GM19438 (cell line): ENCODE data around the gene EGFR.

Experiments
- ATAC-seq: cut with Tn5 transposase; IDR thresholded peaks from one replicate; pipeline ENCODE4 v1.9.1; 2021; ENCODE audit warnings: low read depth; ENCODE audit not compliant: unreplicated experiment

Gene EGFR

DNA sequence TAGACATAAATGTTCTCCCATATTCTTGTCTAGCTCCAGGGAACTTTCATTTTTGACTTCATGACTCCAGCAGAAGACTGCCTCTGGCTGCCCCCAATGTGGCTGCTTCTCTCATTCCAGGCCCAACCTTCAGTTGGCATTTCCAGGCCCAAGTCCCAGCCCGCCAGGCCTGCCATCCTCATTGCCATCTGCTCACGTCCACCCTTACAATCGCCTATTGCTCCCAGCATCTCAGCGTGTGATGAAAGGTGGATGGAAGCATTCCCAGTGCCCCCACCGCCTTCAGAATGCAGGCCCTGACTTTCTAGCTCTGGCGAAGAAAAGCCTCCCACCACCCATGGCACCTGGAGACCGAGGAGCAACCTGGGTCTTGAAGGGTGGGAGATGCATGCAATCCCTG, 214.2 kb downstream of the EGFR start:
- ATAC-seq = no peak

DNA sequence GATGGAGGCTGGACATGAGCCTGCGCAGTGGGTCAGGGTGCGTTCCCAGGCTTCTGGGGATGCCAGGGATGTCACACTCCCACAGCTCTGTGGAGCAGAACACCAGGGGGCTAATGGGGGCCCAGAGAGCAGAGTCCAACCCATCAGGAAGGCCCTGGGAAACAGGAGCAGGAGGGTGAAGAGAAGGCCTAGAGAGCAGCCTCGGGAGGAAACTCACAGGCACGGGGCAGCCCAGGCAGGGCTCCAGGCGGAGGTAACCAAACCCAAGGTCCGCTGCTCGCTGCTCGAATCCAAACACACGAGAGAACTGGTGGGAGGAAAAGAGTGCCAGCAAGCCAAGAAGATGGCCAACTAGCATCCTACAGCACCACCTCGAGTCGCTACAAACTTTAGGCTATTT, 215.6 kb downstream of the EGFR start:
- ATAC-seq = no peak

DNA sequence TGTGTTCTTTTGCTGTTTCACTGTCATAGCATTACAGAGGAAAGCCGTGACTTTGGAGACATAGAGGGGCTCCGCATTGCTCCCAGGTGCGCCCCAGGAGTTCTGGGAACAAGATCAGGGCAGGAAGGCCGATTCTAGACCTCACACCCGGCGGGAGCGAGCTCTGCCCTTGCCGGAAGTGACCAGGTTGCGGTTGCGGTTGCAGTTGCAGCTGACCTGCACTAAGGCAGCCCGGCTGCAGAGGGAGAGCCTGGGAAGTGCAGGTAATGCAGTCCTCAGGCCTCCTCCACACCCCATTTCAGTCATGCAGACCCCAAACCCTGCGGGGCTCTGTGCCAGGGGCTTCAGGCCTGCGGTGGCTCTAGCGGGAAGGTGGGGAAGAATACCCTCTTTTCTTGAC, 216.3 kb downstream of the EGFR start:
- ATAC-seq = no peak

DNA sequence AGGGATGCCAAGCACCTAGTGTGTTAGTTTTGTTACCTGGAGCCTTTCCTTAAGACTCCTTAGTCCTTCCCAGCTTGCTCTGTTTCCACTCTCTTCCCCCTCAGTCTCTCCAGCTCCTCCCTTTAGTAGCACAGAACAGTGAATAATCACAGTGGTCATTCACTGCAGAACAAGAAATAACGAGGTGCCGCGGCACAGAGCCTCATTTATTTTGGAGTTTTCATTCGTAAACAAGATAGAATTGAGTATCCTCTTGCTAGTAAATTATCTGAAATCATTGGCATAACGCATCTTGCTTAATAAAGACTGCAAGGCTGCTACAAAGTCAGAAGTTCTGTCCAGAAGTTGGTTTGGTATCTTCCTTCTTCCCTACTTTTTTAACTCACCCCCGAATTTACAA, 217.0 kb downstream of the EGFR start:
- no peak for ATAC-seq

DNA sequence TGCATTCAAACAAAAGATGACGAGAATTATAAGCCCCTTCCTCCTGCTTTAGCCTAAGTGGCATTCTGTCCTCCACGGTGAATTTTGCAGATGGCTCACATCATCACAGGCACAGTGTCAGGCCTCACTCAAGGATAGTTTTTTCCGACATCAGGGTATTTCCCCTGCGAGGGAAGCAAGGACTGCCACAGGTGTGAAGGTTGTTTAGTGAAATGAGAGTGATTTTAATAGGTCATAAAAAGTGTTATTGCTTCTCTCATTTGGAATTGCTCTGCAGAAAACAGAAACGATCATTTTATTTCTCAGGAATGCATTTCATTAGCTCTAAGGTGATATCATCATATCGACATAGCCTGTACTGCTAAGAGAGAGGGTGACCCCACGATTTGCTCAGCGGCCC, 217.7 kb downstream of the EGFR start:
- ATAC-seq = no peak

DNA sequence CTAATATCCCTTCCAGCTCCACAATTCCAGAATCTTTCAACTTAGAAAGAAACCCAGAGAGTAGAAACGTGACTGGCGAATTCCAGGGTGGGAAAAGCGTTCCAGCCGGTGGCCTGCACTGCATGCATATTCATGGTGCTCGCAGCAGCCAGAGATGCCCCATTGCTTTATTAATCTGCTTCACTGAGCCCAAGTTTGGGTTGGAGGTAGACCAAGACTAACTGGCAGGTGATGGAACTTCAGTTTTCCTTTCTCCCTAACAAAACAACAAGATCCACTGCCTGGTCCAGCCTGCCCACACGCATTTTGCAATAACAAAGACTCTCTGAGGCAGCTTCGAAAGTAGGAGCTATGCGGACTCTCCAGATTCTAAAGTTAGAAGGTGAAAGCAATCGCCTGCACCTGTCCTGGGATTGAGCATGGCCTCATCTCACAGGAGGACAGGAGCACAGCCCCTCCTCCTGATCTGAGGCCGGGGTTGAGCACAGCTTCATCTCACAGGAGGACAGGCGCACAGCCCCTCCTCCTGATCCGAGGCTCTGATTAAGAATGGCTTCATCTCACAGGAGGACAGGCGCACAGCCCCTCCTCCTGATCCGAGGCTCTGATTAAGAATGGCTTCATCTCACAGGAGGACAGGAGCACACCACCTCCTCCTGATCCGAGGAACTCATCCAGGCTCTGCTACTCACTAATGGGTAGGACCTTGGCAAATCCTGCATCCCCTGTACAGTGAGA, 218.5 kb downstream of the EGFR start:
- ATAC-seq = no peak

DNA sequence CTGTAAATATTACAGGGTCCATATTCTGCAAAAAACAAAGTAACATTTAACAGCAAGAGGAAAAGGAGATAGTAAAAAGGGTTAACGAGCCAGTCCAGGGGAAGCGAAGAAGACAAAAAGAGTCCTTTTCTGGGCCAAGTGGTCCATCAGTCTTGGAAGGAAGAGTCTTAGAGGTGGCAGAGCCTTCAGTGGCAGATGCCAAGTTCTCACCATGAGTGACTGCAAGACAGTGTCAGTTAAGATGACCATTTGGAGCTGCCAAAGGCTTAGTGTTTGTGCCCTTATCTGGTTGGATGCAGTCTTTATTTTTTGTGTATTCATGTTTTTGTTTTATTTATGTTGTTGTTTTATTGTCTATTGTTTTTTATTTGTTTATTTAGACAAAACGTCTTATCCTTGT, 220.6 kb downstream of the EGFR start:
- no peak for ATAC-seq

DNA sequence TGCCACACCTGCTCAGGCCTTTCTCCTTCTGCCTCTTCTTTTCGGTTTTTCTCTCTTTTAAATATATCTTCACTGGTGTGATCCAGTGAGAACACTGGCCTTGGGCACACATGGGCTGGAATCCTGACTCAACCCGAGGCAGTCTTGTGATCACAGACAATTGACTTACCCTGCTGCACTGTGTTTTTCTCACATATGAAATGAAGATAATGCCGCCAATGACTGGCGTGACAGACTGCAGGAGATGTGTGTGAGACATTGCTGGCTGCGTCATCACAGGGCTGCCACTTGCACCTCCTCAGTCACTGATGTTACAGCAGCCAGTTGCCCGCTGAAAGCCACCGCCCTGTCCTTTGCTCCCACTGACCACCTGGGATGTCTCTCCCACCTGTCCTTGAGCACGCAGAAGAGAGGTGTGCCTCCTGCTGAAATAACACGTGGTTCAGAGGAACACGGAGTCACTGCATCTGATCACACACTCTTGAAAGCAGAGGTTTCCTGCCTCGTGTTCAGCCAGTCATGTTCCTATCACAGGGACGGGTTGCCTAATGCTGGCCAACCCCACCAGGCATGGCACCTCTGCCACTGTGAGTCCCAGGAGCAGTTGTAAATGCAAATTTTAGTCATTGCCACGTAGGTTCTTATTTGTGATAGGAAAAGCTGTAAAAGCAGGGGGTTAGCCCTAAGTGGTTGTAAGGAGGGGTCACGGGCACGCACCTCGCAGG, 221.8 kb downstream of the EGFR start:
- ATAC-seq = no peak

DNA sequence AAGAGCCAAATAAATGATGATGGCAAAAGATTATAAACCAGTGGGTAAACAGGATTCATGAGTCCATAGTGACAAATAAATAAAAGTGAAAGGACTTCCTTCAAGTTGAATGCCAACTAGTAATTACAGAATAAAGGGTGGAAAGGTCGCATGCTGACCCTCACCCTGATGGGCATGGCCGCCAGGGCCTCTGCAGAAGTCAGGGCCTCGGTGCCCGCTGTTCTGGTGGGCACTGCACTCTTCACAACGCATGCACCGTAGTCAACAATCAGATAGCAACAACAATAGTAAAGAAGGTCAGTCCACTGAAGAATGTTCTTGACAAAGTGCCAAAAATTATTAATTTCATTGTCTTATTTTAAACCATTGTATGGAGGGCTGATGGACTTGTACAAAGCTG, 223.1 kb downstream of the EGFR start:
- ATAC-seq = no peak

DNA sequence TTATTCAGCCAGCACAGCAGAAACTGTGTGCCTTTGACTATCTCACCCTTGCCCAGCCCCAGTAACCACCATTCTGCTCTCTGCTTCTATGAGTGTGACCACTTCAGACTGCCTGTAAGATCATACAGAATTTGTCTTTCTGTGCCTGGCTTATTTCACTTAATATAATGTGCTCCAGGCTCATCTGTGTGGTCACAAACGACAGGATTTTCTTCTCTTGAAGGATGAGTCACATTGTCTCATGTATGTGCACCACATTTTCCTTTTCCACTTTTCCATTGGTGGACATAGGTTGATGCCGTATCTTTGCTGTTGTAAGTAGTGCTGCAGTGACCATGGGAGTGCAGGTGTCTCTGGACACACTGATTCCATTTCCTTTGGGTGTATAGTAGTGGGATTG, 223.8 kb downstream of the EGFR start:
- no peak for ATAC-seq

DNA sequence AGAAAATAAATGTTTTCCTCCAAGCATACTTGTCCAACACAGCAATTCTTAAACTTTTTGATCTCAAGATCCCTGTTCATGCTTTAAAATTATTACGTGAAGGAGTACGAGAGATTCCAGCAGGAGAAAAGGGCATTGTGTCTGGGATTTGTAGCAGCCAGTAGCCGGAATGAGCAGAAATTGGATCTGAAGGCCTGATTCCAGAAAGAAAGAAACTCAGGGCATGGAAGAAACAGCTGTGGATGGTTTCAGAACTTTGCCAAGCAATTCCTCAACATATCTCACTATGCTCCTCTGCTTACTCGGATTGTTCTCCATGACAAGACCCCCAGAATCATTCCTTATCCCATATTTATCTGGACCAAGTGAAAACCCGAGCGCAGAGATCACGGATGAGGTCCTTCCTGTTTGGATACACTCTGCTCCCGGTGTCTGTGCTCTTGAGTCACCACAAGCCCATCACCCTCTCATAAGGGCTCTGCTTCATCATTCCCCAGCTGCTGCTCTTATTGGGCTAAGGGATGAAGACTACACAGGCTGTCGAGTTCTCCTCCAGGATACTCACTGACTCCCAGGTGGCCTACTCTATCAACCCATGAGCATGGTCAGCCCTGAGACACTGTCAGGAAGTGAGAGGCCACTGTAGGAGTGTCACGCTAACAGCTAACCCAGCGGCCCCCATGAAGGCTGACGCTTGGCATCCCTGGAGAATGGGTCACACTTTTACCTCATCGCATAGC, 225.4 kb downstream of the EGFR start:
- no peak for ATAC-seq

DNA sequence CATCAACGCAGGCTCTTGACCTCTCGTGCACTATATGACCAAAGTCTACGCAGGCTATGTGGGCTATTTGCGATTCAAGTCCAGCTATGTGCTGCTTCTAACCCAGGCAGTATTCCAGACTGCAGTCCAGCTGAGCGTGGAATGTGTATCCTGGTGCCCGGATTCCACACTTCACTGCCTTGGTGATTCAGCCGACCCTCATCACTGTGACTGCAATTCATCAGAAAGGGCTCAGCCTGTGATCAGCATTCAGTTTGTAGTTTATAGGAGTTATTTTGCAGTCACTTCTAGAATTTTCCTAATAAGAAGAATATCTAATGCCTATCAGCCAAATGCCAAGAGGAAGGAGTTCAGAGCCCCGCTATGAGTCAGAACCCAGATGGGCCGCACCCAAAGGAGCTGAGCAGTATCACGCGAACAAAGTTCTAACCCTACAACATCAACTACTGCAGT, 226.5 kb downstream of the EGFR start:
- no peak for ATAC-seq

DNA sequence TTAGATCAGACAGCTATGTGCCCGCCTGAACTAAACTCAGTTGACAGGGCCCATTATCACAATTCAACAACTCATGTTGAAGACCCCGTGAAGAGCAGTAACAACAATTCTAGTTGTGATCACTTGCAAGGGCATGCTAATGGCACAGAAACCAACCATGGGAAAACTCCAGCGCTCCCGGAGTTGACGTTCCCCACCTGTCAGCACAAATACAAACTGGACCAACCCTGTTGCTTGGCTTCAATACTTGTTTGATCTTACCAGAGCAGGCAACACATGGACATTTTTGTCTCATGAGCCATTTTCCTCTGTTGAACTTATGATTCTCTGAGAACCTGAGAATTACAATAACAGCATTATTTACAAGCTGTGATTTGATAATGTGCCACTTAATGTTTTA, 227.4 kb downstream of the EGFR start:
- ATAC-seq = no peak

DNA sequence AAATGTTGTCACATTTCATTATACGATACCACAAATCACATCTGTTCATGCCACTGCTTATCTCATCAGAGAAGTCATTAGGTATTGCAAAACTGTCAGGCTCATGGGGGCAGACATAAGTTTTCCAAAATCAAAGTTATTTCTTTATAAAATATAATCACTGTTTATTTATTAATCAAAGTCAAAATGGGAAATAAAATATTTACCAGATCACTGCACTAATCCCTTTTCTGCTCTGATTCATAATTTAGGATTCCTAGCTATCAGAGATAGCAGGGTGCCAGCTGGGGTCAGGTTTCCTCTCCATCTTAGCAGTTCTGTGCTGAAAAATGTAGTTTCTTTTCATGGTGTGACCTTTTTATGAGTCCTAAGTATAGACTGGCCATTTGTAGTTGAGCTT, 228.6 kb downstream of the EGFR start:
- no peak for ATAC-seq

DNA sequence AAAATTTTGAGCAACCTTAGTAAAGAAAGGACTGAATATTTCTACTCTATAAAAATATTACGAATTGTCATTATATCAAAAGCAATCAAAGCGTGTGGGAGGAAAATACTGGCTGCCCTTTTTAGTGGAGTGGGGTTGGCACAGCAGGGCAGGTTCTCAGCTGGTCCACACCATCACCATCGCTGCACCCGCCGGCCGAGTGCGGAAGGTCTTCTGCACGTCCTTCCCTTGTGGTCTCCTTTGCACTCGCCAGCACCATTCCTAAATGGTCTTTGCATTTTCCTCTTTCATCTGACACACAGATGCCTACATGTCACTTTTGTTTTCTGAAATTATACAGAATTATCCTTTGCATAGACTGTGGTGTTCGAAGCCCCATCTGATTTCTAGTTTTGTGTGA, 229.7 kb downstream of the EGFR start:
- ATAC-seq = no peak

DNA sequence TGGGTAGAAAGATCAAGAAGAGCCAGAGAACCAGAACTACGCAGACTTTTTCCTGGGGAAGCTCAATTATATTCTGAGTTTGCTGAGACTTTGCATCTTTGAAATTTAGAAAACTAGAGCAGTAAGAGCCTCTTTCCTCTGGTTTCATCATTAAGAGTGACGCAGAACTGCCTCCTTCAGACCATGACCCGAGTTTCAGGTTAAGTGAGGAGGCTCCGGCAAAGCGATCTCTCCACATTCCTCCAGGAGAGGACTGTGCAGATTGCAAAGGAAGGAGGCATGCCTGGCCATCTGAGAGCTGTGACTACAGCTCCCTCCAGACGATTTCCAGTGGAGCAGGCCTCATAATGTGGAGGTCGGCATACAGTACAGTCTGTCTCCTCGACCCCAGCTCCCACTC, 230.5 kb downstream of the EGFR start:
- ATAC-seq = no peak

DNA sequence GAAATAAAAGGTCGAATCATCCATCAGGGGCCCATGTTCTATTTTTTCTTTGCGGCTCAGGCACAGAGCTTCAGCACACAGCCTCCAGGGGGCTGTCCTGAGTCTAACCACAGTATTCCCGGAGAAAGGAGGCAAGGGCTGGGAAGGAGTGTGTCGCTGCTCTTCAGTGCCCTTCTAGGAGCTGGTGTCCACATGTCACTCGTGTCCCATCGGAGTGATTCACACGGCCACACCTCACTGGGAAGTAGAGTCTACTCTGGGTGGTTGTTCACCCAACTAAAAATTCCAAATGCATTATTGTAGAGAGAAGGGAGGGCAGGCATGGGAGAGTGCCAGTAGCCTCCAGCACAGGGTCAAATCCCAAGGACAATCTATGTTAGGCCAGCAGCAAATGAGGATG, 231.5 kb downstream of the EGFR start:
- no peak for ATAC-seq

DNA sequence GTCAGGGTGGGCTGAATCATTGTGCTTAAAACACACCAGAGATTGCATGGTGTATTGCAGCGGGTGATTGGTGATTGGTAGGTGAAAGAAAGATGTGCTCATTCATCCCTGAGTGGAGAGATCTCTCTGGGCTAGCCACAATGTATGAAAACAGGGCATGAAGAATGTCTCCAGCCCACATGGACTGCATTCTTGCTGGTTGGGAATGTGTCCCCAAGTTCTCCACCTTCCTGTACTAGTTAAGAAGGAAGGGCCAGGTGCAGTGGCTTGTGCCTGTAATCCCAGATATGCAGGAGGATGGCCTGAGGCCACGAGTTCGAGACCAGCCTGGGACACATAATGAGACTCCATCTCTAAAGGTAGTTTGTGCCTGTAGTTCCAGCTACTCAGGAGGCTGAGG, 232.5 kb downstream of the EGFR start:
- ATAC-seq = no peak

DNA sequence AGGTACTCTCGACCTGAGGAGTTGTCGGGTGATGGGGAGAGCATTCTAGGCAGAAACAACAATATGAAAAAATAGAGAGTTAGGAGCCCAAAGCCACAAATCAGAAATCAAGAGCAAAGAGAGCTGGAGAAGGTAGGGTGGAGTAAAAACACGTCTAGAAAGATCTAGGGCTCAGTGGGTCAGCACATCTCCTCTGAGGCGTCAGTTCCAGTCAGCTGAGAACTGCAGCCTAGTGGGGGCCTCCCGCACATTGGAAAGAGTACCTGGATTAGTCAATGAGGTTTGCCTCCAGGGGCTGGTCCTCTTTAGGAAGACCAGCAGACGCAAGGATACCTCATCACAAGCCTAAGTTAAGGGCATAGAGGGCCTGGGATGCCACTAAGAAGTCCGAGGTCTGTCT, 233.1 kb downstream of the EGFR start:
- no peak for ATAC-seq

DNA sequence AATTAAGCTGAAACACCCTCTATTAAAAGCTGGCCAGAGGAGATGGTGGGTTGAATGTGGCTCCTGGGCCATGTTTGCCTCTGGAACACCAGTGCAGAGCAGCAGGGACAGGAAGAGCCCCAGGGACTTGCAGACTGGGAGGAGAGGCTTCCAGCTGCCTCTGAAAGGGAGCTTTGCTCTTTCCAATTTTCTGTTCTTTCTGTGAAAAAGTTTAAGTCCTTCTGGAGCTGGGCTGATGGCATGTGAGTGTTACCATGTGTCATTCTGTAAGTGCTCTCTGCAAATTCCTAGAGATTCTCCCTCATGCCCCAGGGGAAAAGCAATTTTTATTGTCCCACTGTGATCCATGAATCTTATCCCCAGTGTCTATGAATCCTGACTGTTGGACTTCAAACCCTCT, 233.6 kb downstream of the EGFR start:
- ATAC-seq = no peak

DNA sequence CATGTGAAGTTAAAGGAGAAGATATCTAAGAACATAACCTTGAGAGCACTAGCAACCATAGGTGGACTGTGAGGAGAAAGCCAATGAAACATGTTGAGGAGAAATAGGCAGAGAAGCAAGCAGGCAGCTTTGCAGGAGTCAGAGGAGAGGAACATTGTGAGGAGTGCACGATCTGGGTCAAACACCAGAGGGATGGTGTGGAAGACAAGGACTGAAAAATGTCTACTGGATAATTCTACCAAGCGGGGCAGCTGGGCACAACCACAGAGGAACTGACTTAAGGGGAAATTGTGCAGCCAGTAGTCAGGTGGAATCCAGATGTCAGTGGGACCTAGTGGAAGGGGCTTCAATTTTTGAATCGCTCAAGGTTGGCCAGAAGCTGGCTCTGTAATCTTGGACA, 234.4 kb downstream of the EGFR start:
- no peak for ATAC-seq

DNA sequence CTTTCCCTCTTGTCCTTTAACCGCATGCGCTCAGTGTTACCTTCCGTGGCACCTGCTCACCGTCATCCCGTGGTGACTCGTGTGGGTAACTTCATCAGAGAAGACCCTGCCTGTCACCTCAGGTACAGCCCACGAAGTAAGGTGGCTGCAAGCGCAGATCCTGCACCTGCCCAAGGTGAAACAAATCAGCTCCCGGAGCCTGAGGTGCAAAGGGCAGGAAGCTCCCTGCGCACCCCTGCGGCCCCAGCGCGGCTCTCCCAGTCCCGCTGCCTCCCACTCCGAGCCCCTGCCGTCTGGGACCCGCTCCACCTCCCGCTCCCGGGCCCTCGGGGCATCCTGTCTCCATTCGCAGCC, 235.4 kb downstream of the EGFR start:
- ATAC-seq = no peak
